GM21390 (cell line): ENCODE measurements around the gene PFDN1.
A peak's percentile ranks its signal among the peaks of the same experiment; 100 is the strongest.
"Not testable (repeated sequence)": the region's sequence is repeated elsewhere in the genome, so short reads cannot be mapped to it uniquely, and the experiment has no call there.

Source experiments
- ATAC-seq: cut with Tn5 transposase; IDR thresholded peaks from one replicate; pipeline ENCODE4 v1.9.1; 2021; ENCODE audit not compliant: unreplicated experiment

Gene PFDN1

DNA sequence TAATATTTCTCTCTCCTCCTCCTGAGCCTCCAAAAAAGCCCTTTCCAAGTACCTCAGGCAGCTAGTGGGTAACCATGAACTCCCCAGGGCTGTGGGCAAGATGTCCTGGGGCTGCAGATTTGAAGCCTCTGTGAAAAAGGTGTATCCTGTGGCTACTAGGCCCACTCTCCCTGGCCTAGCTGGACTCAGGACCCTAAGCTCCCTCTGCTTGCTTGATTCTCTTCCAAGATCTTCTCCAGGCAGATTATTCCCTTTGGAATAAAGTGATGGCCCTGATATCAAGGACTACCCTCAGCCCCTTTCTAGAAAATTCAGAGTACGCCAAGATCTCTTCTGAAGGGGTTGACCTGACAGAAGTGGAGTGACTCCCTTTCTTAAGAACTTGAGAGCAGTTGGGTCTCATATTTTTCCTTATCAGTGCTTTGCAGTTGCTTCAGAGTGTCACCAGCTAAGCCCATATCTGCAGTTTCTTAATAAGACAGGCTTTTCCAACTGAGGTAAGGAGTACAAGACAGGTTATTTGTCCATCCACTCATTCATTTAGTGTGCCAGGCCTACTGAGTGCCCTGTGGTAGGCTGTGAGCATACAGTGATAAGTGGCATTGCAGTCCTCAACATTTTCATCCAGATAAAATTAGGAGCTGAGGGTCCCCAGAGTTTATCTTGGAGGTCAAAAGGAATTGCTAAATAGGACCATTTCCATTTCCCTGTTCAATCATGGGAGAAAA is 85.4 kb downstream of the PFDN1 start:
- ATAC-seq: no peak

GRCh38 chr5:140216478-140217074 is 86.3 kb downstream of the PFDN1 start:
- ATAC-seq: no peak

DNA sequence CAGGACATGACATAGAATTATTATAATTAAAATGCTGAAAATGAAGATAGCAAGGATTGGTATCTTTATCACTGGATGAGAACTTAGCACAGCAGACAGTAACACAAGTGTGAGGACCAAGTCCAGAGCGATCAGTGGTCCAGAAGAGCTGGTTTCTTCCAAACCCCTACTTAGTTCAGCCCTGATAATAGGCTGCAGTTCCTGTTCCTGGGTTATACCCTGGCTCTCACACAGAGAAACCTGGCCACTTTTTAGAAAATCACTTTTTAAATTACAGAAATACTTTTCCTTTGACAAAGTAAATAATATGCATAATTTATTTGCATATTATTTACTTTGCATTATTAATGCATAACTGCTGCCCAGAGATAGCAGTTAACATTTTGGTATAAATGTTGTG is 87.6 kb downstream of the PFDN1 start:
- ATAC-seq: no peak

GRCh38 chr5:140214831-140215230 is 88.1 kb downstream of the PFDN1 start:
- ATAC-seq: no peak

- ATAC-seq: peak; percentile 81
Observed at GRCh38 chr5:140213370-140213983, 89.4 kb downstream of the PFDN1 start.

- ATAC-seq: no peak
Observed at GRCh38 chr5:140208065-140208464, 94.8 kb downstream of the PFDN1 start.

DNA sequence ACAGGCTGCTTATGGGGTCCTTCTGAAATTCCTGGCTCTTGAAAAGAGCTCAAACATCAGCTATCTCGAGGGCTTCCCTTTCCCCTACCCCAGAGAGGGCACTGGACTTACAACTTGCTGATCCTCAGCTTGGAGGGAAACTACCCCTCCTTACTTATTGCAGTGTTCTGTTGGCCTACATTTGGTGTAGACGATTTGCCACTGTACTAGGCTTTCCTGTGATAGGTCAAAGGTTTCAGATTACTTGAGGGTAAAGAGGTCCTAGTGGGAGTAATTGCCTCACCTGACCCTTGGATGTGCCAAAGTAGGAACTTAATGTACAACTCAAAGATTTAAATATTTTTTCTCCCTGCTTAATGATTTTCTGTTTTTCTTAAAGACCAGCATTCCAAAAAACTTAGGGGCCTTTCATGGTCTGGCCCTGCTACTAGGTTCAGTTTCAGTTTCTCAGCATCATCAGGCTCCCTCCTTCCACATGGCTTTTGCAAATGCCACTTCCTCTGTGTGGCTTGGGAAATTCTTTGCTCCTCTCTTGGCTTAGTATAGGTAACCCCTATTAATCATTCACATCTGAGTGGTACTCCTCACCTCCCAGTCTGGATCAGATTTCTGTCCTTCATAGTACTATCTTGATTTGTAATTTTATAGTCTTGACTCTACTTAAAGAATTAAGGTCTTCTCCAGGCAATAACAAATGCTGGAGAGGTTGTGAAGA is 95.5 kb downstream of the PFDN1 start:
- ATAC-seq: peak; percentile 69

DNA sequence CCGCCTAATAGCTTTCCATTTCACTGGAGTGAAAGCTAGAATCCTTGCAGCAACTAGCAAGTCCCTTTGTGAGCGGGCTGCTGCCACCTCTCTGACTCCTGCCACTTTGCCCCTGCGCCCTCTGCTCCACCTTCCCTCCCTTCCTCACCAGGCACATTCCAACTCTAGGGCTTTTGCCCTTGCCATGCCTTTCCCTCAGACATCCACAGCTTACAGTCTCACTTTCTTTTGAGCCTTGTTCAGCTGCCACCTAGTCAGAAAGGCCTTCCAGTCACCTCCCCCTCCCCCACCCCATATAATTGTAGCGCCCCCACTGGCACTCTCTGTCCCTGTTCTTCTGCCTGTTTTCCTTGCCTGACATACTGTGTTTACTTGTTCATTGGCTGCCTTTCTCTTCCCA is 96.9 kb downstream of the PFDN1 start:
- no peak for ATAC-seq

DNA sequence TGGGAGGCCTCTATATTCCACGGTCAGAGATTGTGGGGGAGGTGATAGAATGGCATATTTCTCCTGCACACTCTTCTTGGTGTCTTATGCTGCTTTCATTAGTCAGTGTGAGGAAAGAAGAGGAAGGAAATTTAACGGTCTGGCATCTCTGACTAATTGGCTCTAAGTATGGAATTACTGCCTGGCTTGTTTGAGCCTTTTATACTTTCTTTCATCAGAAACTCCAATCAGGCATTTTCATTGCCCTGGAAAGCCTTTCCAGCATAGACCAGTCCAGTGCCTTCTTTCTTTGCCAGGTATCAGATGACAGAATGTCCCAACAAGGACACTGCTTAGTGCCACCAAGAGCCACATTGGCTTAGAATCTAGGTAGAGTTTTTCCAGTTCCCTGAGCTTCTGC is 97.7 kb downstream of the PFDN1 start:
- no peak for ATAC-seq

DNA sequence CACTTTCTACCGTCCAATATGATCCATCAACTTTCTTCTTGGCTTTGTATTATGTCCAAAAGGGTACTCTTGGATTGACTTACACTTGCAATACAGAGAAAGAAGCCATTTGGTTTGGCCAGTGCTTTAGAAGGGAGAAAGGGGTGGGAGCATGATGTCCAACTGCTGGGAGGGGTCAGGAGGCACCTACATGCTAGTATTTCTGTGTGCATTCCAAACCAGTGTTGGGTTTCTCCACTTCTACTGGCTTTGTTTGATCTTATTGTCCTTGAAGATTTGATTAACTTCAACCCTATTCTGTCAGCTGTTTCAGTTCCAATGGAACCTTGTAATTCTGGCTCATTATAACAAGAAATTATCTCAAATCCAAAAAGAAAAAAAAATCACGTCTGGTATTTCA is 100.3 kb downstream of the PFDN1 start:
- ATAC-seq: no peak

- no peak for ATAC-seq
Observed at GRCh38 chr5:140202078-140202477, 100.8 kb downstream of the PFDN1 start.

- not testable (repeated sequence) for ATAC-seq
Observed at GRCh38 chr5:140198915-140199314, 104.0 kb downstream of the PFDN1 start.

- ATAC-seq: no peak
Observed at GRCh38 chr5:140197023-140197422, 105.9 kb downstream of the PFDN1 start.

DNA sequence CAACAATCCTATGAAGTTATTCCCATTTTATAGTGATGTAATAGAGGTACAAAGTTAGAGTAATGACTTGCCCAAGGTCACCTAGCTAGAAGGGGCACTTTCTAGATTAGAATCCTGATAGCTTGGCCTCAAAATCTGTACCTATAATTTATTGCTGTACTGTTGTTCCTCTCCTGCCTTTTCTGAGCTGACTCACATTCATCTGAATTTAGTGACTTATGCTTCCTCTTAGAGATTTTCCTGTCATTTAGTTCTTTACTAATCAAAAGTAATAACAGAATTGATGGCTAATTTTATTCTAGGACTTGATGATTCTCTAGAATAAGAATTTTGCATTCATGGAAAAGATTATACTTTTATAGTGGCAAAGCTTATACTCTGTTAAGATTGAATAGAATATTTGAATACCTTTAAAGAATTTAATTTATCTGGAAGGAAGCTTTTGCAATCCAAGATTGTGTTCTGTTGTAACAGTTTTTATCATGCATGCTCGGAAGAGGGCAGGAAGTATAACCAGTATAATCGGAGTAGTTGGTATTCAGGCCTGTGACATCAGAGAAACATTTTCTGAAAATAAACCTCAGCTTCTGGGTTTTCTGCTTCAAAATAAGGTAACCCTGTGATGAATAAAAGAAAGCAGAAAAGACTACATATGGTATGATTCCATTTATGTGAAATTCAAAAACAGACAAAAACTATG is 106.6 kb downstream of the PFDN1 start:
- ATAC-seq: no peak
